HG03060 (cell line): ENCODE data around the gene SMYD2.

Experiments
- ATAC-seq: cut with Tn5 transposase; IDR thresholded peaks from one replicate; pipeline ENCODE4 v1.9.1; 2021; ENCODE audit warnings: low read depth, moderate number of reproducible peaks; ENCODE audit not compliant: unreplicated experiment

Gene SMYD2

GRCh38 chr1:214327514-214327913 is 46.6 kb downstream of the SMYD2 start:
- ATAC-seq = no peak

DNA sequence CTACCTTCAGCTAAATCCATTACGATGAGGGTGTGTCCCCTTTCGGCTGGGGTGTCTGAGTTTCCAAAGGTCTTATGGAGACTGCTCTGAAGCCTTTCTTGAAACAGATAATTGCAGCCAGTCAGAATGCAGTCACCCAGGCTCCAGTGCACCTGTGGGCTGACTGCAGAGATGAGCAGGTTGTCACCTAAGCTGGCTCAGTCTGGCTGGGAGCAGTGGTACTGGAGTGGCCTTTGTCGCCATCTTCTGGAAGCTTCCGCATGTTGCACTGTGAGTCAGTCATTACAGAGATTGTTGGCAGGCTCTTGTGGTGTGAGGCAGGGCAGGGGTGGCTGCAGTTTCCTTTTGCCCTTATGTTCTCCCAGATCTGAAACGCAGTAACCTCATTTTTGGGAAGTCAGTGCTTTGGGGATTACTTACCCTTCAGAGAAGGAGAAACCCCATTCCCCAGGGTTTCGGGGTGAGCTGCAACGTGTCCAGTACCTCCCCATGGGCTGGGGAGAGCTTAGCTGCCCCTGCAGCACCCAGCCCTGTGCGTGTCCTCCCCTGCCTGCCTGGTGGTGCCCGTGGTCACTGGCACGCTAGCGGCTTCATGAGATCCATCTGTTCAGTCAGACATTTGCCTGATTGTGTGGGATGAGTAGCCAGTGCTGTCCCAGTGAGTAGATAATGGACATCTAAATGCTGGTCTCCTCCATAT is 48.0 kb downstream of the SMYD2 start:
- ATAC-seq = peak; percentile 86

DNA sequence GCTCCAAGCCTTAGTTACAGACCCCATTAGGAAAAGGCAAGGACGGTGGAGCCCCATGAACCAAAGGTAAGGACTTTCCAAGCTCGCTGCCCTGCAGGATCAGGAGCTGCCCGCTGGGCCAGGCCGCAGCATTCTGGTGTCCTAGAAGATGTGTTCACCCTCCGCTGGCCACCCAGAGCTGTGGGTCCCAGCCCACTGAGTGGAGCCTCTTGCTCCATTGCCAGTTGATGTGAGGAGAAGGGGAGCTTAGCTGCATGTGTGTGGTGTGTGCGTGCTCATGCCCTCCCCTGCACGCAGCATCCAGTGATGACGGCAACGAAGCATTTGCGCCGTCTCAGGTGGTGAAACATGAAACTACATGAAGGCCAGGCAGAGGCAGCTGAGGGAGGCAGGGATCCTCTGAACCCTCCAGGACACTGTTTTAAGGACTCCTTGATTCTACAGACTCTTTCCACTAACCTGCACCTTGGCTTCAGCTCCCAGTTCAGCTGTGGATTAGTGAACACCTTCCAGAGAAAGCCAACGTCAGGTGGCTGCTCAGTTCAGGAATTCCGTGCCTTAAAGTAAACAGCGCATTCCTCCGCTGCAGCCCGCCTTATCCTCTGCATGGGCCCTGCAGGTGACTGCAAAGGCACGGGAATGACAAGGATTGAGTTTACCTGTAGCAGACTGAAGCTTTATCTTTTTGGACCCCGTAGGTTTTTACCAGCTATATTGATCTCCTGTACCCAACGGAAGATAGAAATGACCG is 48.7 kb downstream of the SMYD2 start:
- no peak for ATAC-seq

- ATAC-seq = no peak
Measured at GRCh38 chr1:214330222-214330621, 49.3 kb downstream of the SMYD2 start.

GRCh38 chr1:214330715-214331114 is 49.8 kb downstream of the SMYD2 start:
- ATAC-seq = no peak

GRCh38 chr1:214331180-214331579 is 50.2 kb downstream of the SMYD2 start:
- no peak for ATAC-seq

DNA sequence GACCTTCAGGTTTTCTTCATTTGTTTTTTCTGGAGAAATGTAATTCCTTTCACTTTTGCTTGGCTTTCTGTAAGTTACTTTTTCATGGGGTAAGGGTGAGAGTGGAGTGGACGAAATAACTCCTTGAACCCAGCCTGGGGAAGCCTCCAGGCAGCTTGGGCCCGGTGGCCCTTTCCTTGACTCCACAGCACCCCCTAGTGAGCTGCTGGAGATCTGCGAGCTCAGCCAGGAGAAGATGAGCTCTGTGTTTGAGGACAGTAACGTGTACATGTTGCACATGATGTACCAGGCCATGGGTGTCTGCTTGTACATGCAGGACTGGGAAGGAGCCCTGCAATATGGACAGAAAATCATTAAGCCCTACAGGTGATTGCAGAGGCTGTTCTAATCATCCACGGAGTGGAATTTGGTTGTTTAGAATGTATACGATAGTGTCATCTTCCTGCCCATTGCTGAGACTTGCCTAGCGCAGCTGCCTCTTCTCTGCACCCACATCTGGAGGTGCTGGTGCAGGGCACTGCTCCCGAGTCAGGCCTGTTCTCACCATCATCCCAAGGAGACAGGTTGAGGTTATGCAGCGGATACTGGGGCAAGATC is 51.0 kb downstream of the SMYD2 start:
- no peak for ATAC-seq

DNA sequence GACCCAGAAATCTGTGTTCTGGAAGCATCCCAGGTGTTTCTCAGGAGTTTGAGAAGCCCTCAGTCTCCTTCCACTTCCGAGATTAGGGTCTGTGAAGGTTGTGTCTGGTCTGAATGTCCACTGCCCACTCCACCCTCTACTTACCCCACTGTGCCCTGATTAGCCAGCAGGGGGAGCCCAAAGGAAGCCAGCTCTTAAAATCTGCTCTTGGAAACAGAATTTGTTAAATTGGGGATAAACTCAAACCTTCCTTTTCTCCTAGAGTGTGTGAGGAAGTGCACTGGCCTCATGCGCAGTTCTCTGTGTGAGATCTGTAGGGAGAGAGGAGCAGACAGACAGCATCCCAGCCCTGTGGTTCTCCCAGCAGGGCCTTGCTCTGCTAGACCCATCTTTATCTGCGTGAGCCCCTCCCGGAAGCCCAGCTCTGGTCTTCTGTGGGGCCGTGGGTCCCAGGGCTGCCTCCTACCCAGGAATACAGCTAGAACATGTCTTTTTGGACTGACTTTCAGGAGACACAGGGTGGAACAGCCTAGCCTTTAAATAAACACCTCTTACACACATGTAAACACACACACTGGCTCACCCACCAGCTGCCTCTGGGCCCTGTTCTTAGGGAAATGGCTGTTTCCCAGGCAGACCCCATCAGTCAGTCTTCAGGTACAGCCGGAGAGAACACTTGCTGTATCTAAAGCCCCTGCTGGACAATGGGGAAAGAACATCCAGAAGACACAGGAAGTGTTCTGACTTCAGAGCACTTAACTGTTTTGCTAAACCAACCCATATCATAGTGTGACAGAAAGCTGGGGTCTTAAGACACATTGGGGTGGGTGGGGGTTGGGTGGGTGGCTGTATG is 52.2 kb downstream of the SMYD2 start:
- ATAC-seq = no peak

GRCh38 chr1:214335567-214335966 is 54.6 kb downstream of the SMYD2 start:
- ATAC-seq = no peak

GRCh38 chr1:214337015-214337414 is 56.1 kb downstream of the SMYD2 start:
- no peak for ATAC-seq

- ATAC-seq = no peak
Measured at GRCh38 chr1:214337511-214337910, 56.6 kb downstream of the SMYD2 start.

DNA sequence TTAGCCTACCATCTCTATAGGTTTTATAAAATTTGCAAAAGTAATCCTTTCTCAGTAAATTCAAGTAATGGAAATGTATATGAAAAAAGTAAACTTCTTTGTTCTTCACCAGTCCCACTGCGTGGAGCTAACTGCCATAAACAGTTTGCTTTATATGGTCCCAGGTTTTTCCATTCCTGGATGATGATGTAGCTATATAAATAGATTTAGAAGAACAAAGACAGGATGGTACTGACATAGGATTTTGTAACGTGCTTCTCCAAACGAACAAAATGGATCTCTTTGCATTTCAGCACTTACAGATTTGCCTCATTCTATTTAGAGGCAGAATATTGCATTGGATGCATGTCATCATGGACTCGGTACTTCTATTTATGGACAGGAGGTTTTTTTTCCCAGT is 57.3 kb downstream of the SMYD2 start:
- no peak for ATAC-seq

DNA sequence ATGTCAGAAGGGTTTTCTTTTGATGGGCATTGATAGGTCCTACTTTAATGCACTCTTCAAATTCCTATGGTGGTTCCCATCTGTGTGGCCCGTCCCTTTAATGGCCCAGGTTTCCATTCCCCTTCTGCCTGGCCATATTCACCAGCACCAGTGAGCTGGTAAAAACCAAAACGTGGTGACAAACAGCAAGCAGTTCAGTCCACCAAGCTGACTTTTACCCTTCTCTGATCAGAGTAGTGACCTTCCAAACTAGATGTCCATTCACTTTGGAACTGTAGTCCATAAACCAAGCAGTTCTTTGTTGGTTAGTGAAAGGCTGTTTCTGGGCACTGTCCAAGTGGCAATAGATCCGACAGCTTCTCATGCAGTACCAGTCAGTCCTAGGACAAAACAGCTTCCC is 60.5 kb downstream of the SMYD2 start:
- ATAC-seq = no peak

DNA sequence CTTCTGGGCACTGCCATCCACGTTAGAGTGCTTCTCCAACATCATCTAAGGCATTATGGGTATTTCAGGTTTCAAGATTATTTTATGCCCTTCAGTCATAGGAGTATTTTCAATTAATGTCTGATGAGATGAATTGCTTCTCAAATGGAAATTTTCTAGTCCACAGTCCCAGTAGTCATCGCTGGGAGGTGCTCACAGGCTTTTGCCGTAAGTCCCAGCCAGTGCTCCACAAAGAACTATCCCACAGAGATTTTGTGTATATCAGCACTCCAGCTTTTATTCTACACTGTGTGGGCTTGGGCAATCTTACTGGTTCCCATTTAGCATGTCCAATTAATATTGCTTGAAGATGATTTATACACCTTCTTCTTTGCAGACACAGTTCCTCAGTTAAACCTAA is 61.0 kb downstream of the SMYD2 start:
- no peak for ATAC-seq

DNA sequence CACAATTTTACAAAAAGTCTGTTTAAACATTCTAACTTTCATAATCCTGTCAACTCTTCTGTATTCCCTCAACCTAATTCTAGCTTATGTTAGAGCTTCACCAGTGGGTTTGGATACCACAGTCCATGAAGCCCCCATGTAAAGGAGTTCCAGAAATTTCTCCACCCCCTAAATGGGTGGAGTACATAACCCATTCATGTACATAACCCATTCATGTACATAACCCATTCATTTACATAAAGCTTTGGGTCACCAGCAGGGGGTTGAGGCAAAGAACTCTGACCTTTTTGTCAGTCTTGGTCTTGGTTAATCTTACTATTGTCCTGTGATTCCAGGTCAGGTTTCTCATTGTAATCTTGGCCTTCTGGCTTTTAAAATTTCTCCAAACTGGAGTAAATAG is 61.6 kb downstream of the SMYD2 start:
- ATAC-seq = no peak

DNA sequence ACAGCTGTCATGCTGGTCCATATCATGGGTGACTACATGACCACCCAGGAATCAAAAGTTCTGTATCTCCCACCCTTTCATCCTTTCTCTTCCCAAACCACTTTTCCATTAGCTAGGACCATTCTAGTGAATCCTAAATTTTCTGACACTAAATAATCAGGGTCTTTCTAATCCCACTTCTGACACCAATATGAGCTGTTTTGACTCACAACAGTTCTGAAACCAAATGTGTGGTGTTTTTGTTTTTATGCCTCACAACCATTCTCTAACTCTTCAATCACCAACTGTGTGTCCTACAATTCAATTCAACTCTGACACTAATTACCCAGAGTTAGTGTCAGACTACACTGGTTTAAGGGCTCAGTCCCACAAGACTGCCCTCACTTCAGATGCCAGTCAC is 63.9 kb downstream of the SMYD2 start:
- no peak for ATAC-seq

DNA sequence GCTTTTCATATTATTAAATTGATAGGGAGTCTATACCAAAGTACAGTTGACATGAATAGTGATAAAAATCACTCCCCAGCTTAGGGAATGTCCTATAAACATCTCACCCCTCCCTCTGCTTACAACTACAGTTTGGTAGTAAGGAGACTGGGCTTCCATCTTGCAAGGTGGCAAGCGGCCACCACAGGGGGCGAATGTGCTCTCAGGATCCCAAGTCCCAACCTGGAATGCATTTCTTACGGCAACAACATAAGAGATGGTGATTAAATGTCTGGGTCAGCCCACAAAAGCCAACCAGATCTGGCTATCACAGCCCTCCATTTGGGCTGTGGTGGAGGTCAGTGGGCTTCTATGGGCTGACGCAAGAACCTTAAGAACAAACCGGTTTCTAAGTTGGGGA is 68.0 kb downstream of the SMYD2 start:
- no peak for ATAC-seq

- ATAC-seq = no peak
Measured at GRCh38 chr1:214349781-214350180, 68.8 kb downstream of the SMYD2 start.

- ATAC-seq = no peak
Measured at GRCh38 chr1:214351551-214352277, 70.8 kb downstream of the SMYD2 start.

DNA sequence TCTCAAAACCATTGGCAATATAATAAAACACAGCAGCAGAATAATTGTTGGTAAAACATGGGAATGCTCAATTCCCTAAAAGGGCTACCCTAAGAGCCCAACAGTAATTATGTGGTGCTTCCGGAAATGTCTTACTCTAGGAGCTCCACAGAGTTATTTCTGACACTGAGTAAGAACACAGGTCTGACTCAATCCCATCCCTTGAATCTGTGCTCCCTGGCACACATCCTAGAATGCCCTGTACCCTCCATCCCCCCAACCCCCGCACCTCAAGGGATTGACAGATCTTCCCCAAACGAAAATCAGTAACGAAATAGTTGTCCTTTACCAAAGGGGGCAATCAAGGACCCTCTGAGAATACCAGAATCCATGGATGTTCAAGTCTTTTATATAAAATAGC is 71.9 kb downstream of the SMYD2 start:
- ATAC-seq = no peak
